Esophagus muscularis mucosa (tissue), 3 donors: ENCODE measurements around the gene IL2RA.

Experiments used
- CTCF ChIP-seq, 3 experiments: fragments of 200-600 bp in 2 of 3; fragments of 450-650 bp in 1 of 3; sonication (generic) in 2 of 3; IDR thresholded peaks; one replicate each; pipeline ENCODE4 v1.5.1; 2017 to 2019; ENCODE audit warnings: antibody characterized with exemption in 3 of 3, mild to moderate bottlenecking in 2 of 3, moderate library complexity in 1 of 3
- EP300 ChIP-seq: sonication (generic); formaldehyde crosslinking; IDR thresholded peaks from one replicate; pipeline ENCODE4 v1.6.1; 2017; ENCODE audit warnings: antibody characterized with exemption

- TF ChIP-seq CTCF (IDR thresholded peaks at IDR 0.05) (no peak), EP300 (no peak)
Measured at GRCh38 chr10:5968037-5968680, 94.0 kb downstream of the IL2RA start.
